ENCODE results near the gene SUFU. TPM values are rescaled to one million over a fixed set of nuclear protein-coding genes. Genes with fewer than 3 reads are reported as not detected.

The SUFU gene
- total RNA-seq, 4 donors from 2014 or later: 5.3 to 10.0 (median 8.6) TPM

- H3K4me3 ChIP-seq: no peak overlapping the region
- peaks cover 0 to 82% of the 10 kb centered on the region in 2 donors for H3K36me3 ChIP-seq
- no peaks in the 10 kb centered on the region for H3K27me3 ChIP-seq
- peak overlapping the region; percentile 30 to 69 (median 65) for H3K27ac ChIP-seq
- peaks cover 0 to 67% (median 24%) of the 10 kb centered on the region in 3 donors for H3K4me1 ChIP-seq
- no peak for TF ChIP-seq POLR2A (IDR thresholded peaks at IDR 0.05)
- peak; percentile 55 for TF ChIP-seq POLR2AphosphoS5 (IDR thresholded peaks at IDR 0.05)
- no peaks in the 10 kb centered on the region for H3K9me3 ChIP-seq
- peak; percentile 78 for ATAC-seq
- WGBS, 2 donors (ENCODE audit: low coverage in 1 of 2): 47 to 82% methylated on average over 2 to 4 of the region's 4 CpGs
Observed at GRCh38 chr10:102602272-102603045, 98.7 kb downstream of the SUFU start.

DNA sequence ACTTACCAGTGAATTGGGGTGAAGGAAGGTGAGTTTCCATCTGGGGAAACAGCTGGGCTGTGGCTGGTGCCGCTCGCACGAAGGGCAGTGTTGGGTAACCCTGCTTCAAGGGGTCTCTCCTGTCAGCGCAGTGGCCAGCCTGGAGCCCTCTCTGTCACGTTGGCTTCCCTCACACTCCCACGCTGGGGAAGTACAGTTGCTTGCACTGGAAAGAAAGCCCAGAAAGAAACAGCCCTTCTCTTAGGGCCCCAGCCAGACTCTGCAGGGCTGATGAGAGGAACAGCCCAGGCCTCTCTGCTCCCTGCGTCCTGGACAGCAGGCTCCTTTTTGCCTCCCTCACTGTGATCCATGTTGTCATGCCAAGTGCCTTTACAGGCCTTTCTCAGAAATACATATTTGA, 100.2 kb downstream of the SUFU start:
- peak; percentile 18 for ATAC-seq
- Histone ChIP-seq H3K27me3 (no peaks in the 10 kb centered on the region), H3K36me3 (peaks cover 0 to 67% of the 10 kb centered on the region in 2 donors), H3K27ac (peak overlapping the region in 3 of 4 donors; percentile 64 to 66 (median 66)), H3K4me3 (no peak overlapping the region), H3K9me3 (no peaks in the 10 kb centered on the region), H3K4me1 (peaks cover 0 to 52% (median 23%) of the 10 kb centered on the region in 3 donors)
- TF ChIP-seq POLR2AphosphoS5 (IDR thresholded peaks at IDR 0.05) (no peak), POLR2A (IDR thresholded peaks at IDR 0.05) (no peak), CTCF (IDR thresholded peaks at IDR 0.05) (no peak), EP300 (IDR thresholded peaks at IDR 0.05) (no peak)
- WGBS, 2 donors (ENCODE audit: low coverage in 1 of 2): 67 to 100% methylated on average over 1 to 3 of the region's 7 CpGs

GRCh38 chr10:102604439-102604841, 100.7 kb downstream of the SUFU start:
- H3K4me1 ChIP-seq: peaks cover 0 to 47% (median 19%) of the 10 kb centered on the region in 3 donors
- H3K9me3 ChIP-seq: no peaks in the 10 kb centered on the region
- no peaks in the 10 kb centered on the region for H3K27me3 ChIP-seq
- H3K4me3 ChIP-seq: no peak overlapping the region
- TF ChIP-seq EP300 (IDR thresholded peaks at IDR 0.05) (no peak), POLR2AphosphoS5 (IDR thresholded peaks at IDR 0.05) (peak; percentile 14)
- peaks cover 0 to 62% of the 10 kb centered on the region in 2 donors for H3K36me3 ChIP-seq
- H3K27ac ChIP-seq: peak overlapping the region in 3 of 4 donors; percentile 64 to 66 (median 66)
- 57 to 74% methylated on average over 3 to 6 of the region's 6 CpGs for WGBS, 2 donors (ENCODE audit: low coverage in 1 of 2)
- peak; percentile 23 for ATAC-seq

DNA sequence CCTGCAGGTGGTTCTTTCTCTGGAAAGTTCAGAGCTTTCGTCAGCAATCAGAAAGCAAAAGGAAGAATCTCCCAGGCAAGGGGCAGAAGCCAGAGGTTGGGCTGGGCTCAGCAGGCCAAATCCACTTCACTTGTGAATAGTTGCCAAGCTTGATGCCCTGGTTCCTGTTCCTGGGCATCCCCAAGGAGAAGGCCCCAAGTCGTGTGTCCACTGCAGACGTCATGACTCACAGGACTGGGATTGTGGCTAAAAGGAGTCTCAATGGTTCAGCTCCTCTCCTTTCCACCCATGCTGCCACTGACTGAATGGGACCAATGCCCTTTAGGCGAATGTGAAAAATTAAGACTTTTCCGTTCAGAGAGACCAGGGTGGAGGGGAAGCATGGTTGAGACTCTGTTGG, 101.9 kb downstream of the SUFU start:
- 56% methylated on average over 3 of the region's 5 CpGs; no CpG with 5 or more reads in 1 of the 2 donors for WGBS, 2 donors (ENCODE audit: low coverage in 1 of 2)
- Histone ChIP-seq H3K27ac (peak overlapping the region in 2 of 4 donors; percentile 20 to 64), H3K9me3 (no peaks in the 10 kb centered on the region), H3K4me1 (peaks cover 0 to 39% (median 11%) of the 10 kb centered on the region in 3 donors), H3K27me3 (no peaks in the 10 kb centered on the region), H3K4me3 (no peak overlapping the region), H3K36me3 (peaks cover 0 to 49% of the 10 kb centered on the region in 2 donors)
- no peak for ATAC-seq
- TF ChIP-seq EP300 (IDR thresholded peaks at IDR 0.05) (no peak), POLR2AphosphoS5 (IDR thresholded peaks at IDR 0.05) (no peak), POLR2A (IDR thresholded peaks at IDR 0.05) (no peak), CTCF (IDR thresholded peaks at IDR 0.05) (no peak)

DNA sequence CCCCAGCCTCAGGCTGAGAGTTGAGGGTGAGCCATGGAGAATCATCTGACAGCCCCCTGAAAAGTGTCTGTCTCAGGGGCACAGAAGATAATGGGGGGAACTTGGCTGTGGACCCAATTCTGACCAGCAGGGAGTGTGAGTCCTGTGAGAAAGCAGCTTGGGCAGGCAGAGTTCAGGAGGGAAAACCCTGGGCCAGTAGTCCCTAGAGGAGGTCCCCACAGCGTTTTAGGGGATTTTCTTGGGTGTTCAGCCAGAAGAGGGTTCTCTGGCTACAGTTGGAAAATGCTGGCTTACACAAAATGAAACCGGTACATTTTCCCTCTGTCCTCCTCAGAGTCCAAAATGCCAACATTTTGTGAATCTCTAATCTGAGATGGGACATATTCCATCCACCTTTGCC, 104.7 kb downstream of the SUFU start:
- Histone ChIP-seq H3K4me3 (no peak overlapping the region), H3K9me3 (no peaks in the 10 kb centered on the region), H3K36me3 (peaks cover 0 to 25% of the 10 kb centered on the region in 2 donors), H3K27me3 (no peaks in the 10 kb centered on the region), H3K4me1 (peaks cover 3 to 44% (median 30%) of the 10 kb centered on the region in 3 donors), H3K27ac (no peak overlapping the region)
- WGBS, 2 donors (ENCODE audit: low coverage in 1 of 2): 64 to 81% methylated on average over 2 of the region's 2 CpGs
- TF ChIP-seq POLR2AphosphoS5 (IDR thresholded peaks at IDR 0.05) (no peak), CTCF (IDR thresholded peaks at IDR 0.05) (no peak), POLR2A (IDR thresholded peaks at IDR 0.05) (no peak), EP300 (IDR thresholded peaks at IDR 0.05) (no peak)
- ATAC-seq: no peak

Measured in gastroesophageal sphincter (tissue), 4 donors.